ENCODE results near the gene HSPBP1. TPM values are rescaled to one million over a fixed set of nuclear protein-coding genes. Genes with fewer than 3 reads are reported as not detected.

Gene HSPBP1
- total RNA-seq, 1 donor = 7.9 TPM

- no peaks in the 10 kb centered on the region for H3K9me3 ChIP-seq (ENCODE audit: low read depth, low read length)
- H3K4me3 ChIP-seq (ENCODE audit: low read length) = no peak overlapping the region
- H3K27me3 ChIP-seq (ENCODE audit: insufficient read depth, low read length) = no peaks in the 10 kb centered on the region
- H3K4me1 ChIP-seq (ENCODE audit: insufficient read depth, low read length) = no peaks in the 10 kb centered on the region
Observed at GRCh38 chr19:55270172-55270942, 9.6 kb downstream of the HSPBP1 start.

GRCh38 chr19:55269299-55269698, 10.6 kb downstream of the HSPBP1 start:
- Histone ChIP-seq H3K4me1 (ENCODE audit: insufficient read depth, low read length) (no peaks in the 10 kb centered on the region), H3K27me3 (ENCODE audit: insufficient read depth, low read length) (no peaks in the 10 kb centered on the region), H3K4me3 (ENCODE audit: low read length) (no peak overlapping the region), H3K9me3 (ENCODE audit: low read depth, low read length) (no peaks in the 10 kb centered on the region)

GRCh38 chr19:55266840-55267239, 13.1 kb downstream of the HSPBP1 start:
- H3K9me3 ChIP-seq (ENCODE audit: low read depth, low read length) = no peaks in the 10 kb centered on the region
- H3K27me3 ChIP-seq (ENCODE audit: insufficient read depth, low read length) = no peaks in the 10 kb centered on the region
- H3K4me3 ChIP-seq (ENCODE audit: low read length) = no peak overlapping the region
- no peaks in the 10 kb centered on the region for H3K4me1 ChIP-seq (ENCODE audit: insufficient read depth, low read length)

- no peak overlapping the region for H3K4me3 ChIP-seq (ENCODE audit: low read length)
- no peaks in the 10 kb centered on the region for H3K9me3 ChIP-seq (ENCODE audit: low read depth, low read length)
- H3K4me1 ChIP-seq (ENCODE audit: insufficient read depth, low read length) = no peaks in the 10 kb centered on the region
- H3K27me3 ChIP-seq (ENCODE audit: insufficient read depth, low read length) = no peaks in the 10 kb centered on the region
Observed at GRCh38 chr19:55266404-55266803, 13.5 kb downstream of the HSPBP1 start.

GRCh38 chr19:55265723-55266386, 14.1 kb downstream of the HSPBP1 start:
- Histone ChIP-seq H3K4me3 (ENCODE audit: low read length) (no peak overlapping the region), H3K4me1 (ENCODE audit: insufficient read depth, low read length) (no peaks in the 10 kb centered on the region), H3K9me3 (ENCODE audit: low read depth, low read length) (no peaks in the 10 kb centered on the region), H3K27me3 (ENCODE audit: insufficient read depth, low read length) (no peaks in the 10 kb centered on the region)

GRCh38 chr19:55265173-55265572, 14.7 kb downstream of the HSPBP1 start:
- Histone ChIP-seq H3K4me1 (ENCODE audit: insufficient read depth, low read length) (peaks cover 1% of the 10 kb centered on the region), H3K9me3 (ENCODE audit: low read depth, low read length) (no peaks in the 10 kb centered on the region), H3K27me3 (ENCODE audit: insufficient read depth, low read length) (no peaks in the 10 kb centered on the region), H3K4me3 (ENCODE audit: low read length) (no peak overlapping the region)

- Histone ChIP-seq H3K4me3 (ENCODE audit: low read length) (no peak overlapping the region), H3K27me3 (ENCODE audit: insufficient read depth, low read length) (no peaks in the 10 kb centered on the region), H3K4me1 (ENCODE audit: insufficient read depth, low read length) (peaks cover 8% of the 10 kb centered on the region), H3K9me3 (ENCODE audit: low read depth, low read length) (no peaks in the 10 kb centered on the region)
Observed at GRCh38 chr19:55264531-55264930, 15.4 kb downstream of the HSPBP1 start.

GRCh38 chr19:55262359-55262758, 17.6 kb downstream of the HSPBP1 start:
- no peaks in the 10 kb centered on the region for H3K9me3 ChIP-seq (ENCODE audit: low read depth, low read length)
- no peaks in the 10 kb centered on the region for H3K27me3 ChIP-seq (ENCODE audit: insufficient read depth, low read length)
- H3K4me1 ChIP-seq (ENCODE audit: insufficient read depth, low read length) = peaks cover 14% of the 10 kb centered on the region
- H3K4me3 ChIP-seq (ENCODE audit: low read length) = no peak overlapping the region

GRCh38 chr19:55261671-55262126, 18.2 kb downstream of the HSPBP1 start:
- Histone ChIP-seq H3K4me1 (ENCODE audit: insufficient read depth, low read length) (peaks cover 21% of the 10 kb centered on the region), H3K27me3 (ENCODE audit: insufficient read depth, low read length) (no peaks in the 10 kb centered on the region), H3K4me3 (ENCODE audit: low read length) (no peak overlapping the region), H3K9me3 (ENCODE audit: low read depth, low read length) (no peaks in the 10 kb centered on the region)

- H3K4me3 ChIP-seq (ENCODE audit: low read length) = peak overlapping the region; percentile 89
- H3K9me3 ChIP-seq (ENCODE audit: low read depth, low read length) = no peaks in the 10 kb centered on the region
- H3K27me3 ChIP-seq (ENCODE audit: insufficient read depth, low read length) = no peaks in the 10 kb centered on the region
- peaks cover 41% of the 10 kb centered on the region for H3K4me1 ChIP-seq (ENCODE audit: insufficient read depth, low read length)
Observed at GRCh38 chr19:55259540-55260210, 20.2 kb downstream of the HSPBP1 start.

GRCh38 chr19:55258828-55259539, 20.9 kb downstream of the HSPBP1 start, which contains the start of gene PPP6R1:
Gene PPP6R1, minus strand, starts transcription at chr19:55259017. Its CDS starts 11,914 bp downstream, at chr19:55247103.
- Histone ChIP-seq H3K9me3 (ENCODE audit: low read depth, low read length) (no peaks in the 10 kb centered on the region), H3K4me1 (ENCODE audit: insufficient read depth, low read length) (peaks cover 46% of the 10 kb centered on the region), H3K27me3 (ENCODE audit: insufficient read depth, low read length) (no peaks in the 10 kb centered on the region), H3K4me3 (ENCODE audit: low read length) (peak within 1 kb of the TSS; percentile 89)

GRCh38 chr19:55258476-55258827, 21.5 kb downstream of the HSPBP1 start:
- no peaks in the 10 kb centered on the region for H3K9me3 ChIP-seq (ENCODE audit: low read depth, low read length)
- no peaks in the 10 kb centered on the region for H3K27me3 ChIP-seq (ENCODE audit: insufficient read depth, low read length)
- peak overlapping the region; percentile 89 for H3K4me3 ChIP-seq (ENCODE audit: low read length)
- peaks cover 51% of the 10 kb centered on the region for H3K4me1 ChIP-seq (ENCODE audit: insufficient read depth, low read length)

- Histone ChIP-seq H3K4me3 (ENCODE audit: low read length) (peak overlapping the region; percentile 89), H3K27me3 (ENCODE audit: insufficient read depth, low read length) (no peaks in the 10 kb centered on the region), H3K9me3 (ENCODE audit: low read depth, low read length) (no peaks in the 10 kb centered on the region), H3K4me1 (ENCODE audit: insufficient read depth, low read length) (peaks cover 58% of the 10 kb centered on the region)
Observed at GRCh38 chr19:55257461-55258420, 22.2 kb downstream of the HSPBP1 start.
